ENCODE data around the gene GNPAT. TPM values are rescaled to one million over a fixed set of nuclear protein-coding genes. Genes with fewer than 3 reads are reported as not detected.

GNPAT gene
- total RNA-seq, 1 donor from 2014 or later = 37.3 TPM

DNA sequence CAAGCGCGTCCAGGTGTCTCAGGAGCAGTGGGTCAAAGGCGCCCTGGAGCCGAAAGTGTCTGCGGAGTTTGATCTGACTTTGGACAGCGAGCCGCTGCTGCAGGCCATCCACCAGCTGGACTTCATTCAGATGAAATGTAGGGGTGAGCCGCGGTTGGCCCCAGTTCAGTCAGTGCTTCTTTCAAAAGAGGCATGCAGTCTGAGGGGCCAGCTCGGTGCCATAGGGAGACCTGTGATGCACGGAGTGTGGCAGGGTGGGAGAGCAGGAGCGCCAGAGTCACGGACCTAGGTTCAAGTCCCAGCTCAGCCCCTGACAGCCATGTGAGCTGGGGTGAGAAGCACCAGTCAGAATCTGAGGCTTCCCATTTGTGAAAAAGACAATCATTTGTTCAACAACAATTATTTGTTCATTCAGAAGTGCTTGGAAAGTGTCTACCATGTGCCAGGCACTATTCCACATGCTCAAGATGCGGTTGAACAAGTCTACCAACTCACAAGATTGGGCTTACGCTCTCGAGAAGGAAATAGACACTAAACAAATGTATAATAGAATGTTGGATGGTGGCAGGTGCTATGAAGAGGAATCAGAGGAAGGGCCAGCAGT, 39.5 kb upstream of the GNPAT start:
- DNase-seq (ENCODE audit: extremely low spot score, unreplicated experiment) = no peak
- H3K4me1 Mint-ChIP-seq (ENCODE audit: unreplicated experiment) = no peaks in the 10 kb centered on the region
- peaks cover 30% of the 10 kb centered on the region for H3K27me3 Mint-ChIP-seq (ENCODE audit: unreplicated experiment)
- H3K27ac Mint-ChIP-seq (ENCODE audit: unreplicated experiment) = no peak overlapping the region
- TF ChIP-seq, protein P1, sequence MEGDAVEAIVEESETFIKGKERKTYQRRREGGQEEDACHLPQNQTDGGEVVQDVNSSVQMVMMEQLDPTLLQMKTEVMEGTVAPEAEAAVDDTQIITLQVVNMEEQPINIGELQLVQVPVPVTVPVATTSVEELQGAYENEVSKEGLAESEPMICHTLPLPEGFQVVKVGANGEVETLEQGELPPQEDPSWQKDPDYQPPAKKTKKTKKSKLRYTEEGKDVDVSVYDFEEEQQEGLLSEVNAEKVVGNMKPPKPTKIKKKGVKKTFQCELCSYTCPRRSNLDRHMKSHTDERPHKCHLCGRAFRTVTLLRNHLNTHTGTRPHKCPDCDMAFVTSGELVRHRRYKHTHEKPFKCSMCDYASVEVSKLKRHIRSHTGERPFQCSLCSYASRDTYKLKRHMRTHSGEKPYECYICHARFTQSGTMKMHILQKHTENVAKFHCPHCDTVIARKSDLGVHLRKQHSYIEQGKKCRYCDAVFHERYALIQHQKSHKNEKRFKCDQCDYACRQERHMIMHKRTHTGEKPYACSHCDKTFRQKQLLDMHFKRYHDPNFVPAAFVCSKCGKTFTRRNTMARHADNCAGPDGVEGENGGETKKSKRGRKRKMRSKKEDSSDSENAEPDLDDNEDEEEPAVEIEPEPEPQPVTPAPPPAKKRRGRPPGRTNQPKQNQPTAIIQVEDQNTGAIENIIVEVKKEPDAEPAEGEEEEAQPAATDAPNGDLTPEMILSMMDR (IDR thresholded peaks at IDR 0.05) = no peak
- H3K9me3 Mint-ChIP-seq (ENCODE audit: unreplicated experiment) = no peaks in the 10 kb centered on the region
- H3K4me3 Mint-ChIP-seq (ENCODE audit: unreplicated experiment) = no peak overlapping the region
- no peaks in the 10 kb centered on the region for H3K36me3 Mint-ChIP-seq (ENCODE audit: unreplicated experiment)

DNA sequence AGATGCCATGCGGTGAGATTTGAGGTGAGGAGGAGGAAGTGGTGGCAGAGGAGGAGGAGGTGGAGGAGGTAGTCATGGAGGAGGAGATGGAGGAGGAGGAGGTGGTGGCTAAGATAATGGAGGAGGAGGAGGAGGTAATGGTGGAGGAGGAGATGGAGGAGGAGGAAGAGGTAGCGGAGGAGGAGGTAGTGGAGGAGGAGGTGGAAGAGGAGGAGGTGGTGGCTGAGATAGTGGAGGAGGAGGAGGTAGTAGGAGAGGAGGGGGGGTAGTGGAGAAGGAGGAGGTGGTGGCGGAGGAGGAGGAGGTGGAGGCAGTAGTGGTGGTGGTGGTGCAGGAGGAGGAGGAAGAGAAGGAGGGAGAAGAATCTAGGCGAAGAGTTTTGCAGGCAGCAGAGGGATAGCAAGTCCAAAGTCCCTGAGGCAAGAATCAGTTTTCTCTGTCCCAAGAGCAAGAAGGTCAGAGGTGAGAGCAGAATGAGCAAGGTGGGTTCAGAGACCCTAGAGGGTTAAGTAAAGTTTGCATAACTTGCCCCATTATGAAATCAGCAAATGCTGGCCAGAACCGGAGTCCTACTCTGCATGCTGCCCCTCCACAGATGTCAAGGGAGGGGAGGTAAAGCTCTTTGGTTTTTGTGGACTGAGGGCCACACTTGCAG, 38.9 kb upstream of the GNPAT start:
- Mint-ChIP-seq H3K36me3 (ENCODE audit: unreplicated experiment) (no peaks in the 10 kb centered on the region), H3K27me3 (ENCODE audit: unreplicated experiment) (peaks cover 30% of the 10 kb centered on the region), H3K4me1 (ENCODE audit: unreplicated experiment) (no peaks in the 10 kb centered on the region), H3K4me3 (ENCODE audit: unreplicated experiment) (no peak overlapping the region), H3K9me3 (ENCODE audit: unreplicated experiment) (no peaks in the 10 kb centered on the region), H3K27ac (ENCODE audit: unreplicated experiment) (no peak overlapping the region)
- TF ChIP-seq, protein P1 (IDR thresholded peaks at IDR 0.05) = no peak
- DNase-seq (ENCODE audit: extremely low spot score, unreplicated experiment) = no peak

DNA sequence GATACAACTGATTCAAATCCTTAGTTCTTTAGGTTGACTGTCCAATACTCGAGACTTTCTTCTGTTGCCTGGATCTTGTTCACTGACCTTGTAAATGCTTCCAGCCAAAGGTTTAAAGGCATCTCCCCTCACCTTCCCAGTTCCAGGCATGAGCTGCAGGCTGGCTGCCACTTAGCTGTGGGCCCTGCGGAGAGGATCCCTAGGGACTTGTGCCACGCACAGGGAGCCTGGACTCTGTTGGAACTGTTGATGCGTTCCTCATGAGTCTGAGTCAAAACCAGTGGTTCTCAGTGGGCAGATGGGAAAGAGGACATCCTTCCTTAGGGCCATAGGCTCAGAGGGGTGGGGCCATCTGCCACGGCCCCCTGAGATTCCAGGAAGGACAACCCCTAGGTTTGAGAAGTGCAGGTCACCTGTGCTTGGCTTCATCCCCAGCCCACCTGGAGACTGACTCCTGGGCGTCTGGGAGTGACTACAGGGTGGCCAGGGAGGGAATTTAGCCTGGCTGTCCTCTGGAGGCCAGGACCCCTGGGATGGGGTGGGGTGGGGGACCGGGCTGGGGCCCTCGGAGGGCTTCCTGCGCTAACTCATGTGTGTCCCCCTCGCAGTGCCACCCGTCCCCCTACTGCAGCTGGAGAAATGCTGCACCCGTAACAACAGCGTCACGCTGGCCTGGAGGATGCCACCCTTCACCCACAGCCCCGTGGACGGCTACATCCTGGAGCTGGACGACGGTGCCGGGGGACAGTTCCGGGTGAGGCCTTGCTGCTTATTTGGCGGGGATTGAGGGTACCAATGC, 37.6 kb upstream of the GNPAT start:
- no peak for DNase-seq (ENCODE audit: extremely low spot score, unreplicated experiment)
- Mint-ChIP-seq H3K4me1 (ENCODE audit: unreplicated experiment) (no peaks in the 10 kb centered on the region), H3K27me3 (ENCODE audit: unreplicated experiment) (peaks cover 30% of the 10 kb centered on the region), H3K27ac (ENCODE audit: unreplicated experiment) (no peak overlapping the region), H3K9me3 (ENCODE audit: unreplicated experiment) (no peaks in the 10 kb centered on the region), H3K36me3 (ENCODE audit: unreplicated experiment) (no peaks in the 10 kb centered on the region), H3K4me3 (ENCODE audit: unreplicated experiment) (no peak overlapping the region)
- TF ChIP-seq, protein P1 (IDR thresholded peaks at IDR 0.05) = no peak

DNA sequence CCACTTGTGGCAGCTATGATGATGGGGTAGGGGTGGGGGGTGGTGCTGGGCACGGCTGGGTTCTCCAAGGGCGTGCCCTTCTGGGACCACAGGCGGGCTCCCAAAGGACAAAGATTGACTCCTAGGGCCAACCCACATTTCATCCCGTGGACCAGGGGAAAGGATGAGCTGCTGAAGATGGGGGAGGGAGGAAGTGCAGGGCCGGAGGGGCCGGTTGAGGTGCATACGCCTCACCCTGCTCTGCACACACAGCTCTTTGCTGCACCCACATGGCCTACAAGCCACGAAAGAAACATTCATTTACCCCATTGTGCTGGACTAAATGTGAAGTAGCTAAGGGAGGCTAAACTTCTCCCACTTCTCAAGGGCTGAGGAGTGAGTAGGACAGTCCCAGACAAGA, 34.2 kb upstream of the GNPAT start:
- Mint-ChIP-seq H3K27me3 (ENCODE audit: unreplicated experiment) (peaks cover 16% of the 10 kb centered on the region), H3K4me3 (ENCODE audit: unreplicated experiment) (no peak overlapping the region), H3K9me3 (ENCODE audit: unreplicated experiment) (no peaks in the 10 kb centered on the region), H3K36me3 (ENCODE audit: unreplicated experiment) (no peaks in the 10 kb centered on the region), H3K27ac (ENCODE audit: unreplicated experiment) (no peak overlapping the region), H3K4me1 (ENCODE audit: unreplicated experiment) (peaks cover 5% of the 10 kb centered on the region)
- DNase-seq (ENCODE audit: extremely low spot score, unreplicated experiment) = no peak
- TF ChIP-seq, protein P1 (IDR thresholded peaks at IDR 0.05) = peak; percentile 40

DNA sequence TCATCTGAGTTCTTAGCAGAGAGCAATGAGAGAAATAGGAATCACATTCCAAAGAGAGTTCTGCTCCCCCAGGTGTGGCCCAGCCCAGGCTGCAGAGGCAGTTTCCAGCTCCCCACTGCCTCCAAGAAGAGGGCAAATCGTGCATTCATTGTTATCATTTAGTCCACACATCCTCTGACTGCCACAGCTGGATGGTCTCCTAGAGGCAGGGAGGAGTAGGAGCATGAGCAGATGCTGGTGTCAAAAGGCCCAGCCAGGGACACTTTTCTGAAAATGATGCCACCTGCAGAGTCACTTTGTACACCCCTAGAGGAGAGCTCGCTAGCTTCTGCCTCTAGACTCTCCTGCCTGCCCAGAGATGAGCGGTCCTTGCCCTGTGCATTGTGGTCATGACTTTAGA, 33.6 kb upstream of the GNPAT start:
- TF ChIP-seq, protein P1 (IDR thresholded peaks at IDR 0.05) = no peak
- no peaks in the 10 kb centered on the region for H3K9me3 Mint-ChIP-seq (ENCODE audit: unreplicated experiment)
- no peak for DNase-seq (ENCODE audit: extremely low spot score, unreplicated experiment)
- H3K27me3 Mint-ChIP-seq (ENCODE audit: unreplicated experiment) = peaks cover 15% of the 10 kb centered on the region
- peaks cover 5% of the 10 kb centered on the region for H3K4me1 Mint-ChIP-seq (ENCODE audit: unreplicated experiment)
- H3K27ac Mint-ChIP-seq (ENCODE audit: unreplicated experiment) = no peak overlapping the region
- H3K4me3 Mint-ChIP-seq (ENCODE audit: unreplicated experiment) = no peak overlapping the region
- no peaks in the 10 kb centered on the region for H3K36me3 Mint-ChIP-seq (ENCODE audit: unreplicated experiment)
